OCI-LY1 (cell line): ENCODE data around the gene TAS1R1.

Experiments
- H2AFZ ChIP-seq: fragments of 200-600 bp; sonication (generic), shearing (Covaris generic); 2 replicates; pipeline ENCODE4 v1.6.0; 2014; ENCODE audit warnings: antibody characterized with exemption, mild to moderate bottlenecking, low read length
- H3F3A ChIP-seq: fragments of 200-600 bp; sonication (generic), shearing (Covaris generic); 2 replicates; pipeline ENCODE4 v1.6.0; 2014; ENCODE audit warnings: mild to moderate bottlenecking, antibody characterized with exemption, low read length, moderate library complexity; ENCODE audit not compliant: insufficient read depth
- H3K27ac ChIP-seq: fragments of 200-600 bp; sonication (generic); 2 replicates; pipeline ENCODE4 v1.5.1; 2014; ENCODE audit warnings: low read length, mixed run types, mild to moderate bottlenecking, low read depth; ENCODE audit not compliant: poor library complexity, severe bottlenecking
- H3K27me3 ChIP-seq: fragments of 200-600 bp; sonication (generic); 2 replicates; pipeline ENCODE4 v1.6.0; 2014; ENCODE audit warnings: antibody characterized with exemption, mild to moderate bottlenecking, low read length, moderate library complexity; ENCODE audit not compliant: insufficient read depth
- H3K36me3 ChIP-seq: fragments of 200-600 bp; sonication (generic); 2 replicates; pipeline ENCODE4 v1.6.1; 2014; ENCODE audit warnings: mild to moderate bottlenecking, antibody characterized with exemption, low read length, moderate library complexity, mixed read lengths; ENCODE audit not compliant: insufficient read depth
- H3K4me1 ChIP-seq: fragments of 200-600 bp; sonication (generic); 2 replicates; pipeline ENCODE4 v1.5.1; 2014; ENCODE audit warnings: mild to moderate bottlenecking, low read length, moderate library complexity; ENCODE audit not compliant: insufficient read depth, severe bottlenecking
- H3K4me2 ChIP-seq: fragments of 200-600 bp; sonication (generic), shearing (Covaris generic); 2 replicates; pipeline ENCODE4 v1.6.1; 2014; ENCODE audit warnings: low read length
- H3K4me3 ChIP-seq: fragments of 200-600 bp; sonication (generic); 2 replicates; pipeline ENCODE4 v1.5.1; 2014; ENCODE audit warnings: low read length, low read depth, mild to moderate bottlenecking, mixed read lengths; ENCODE audit not compliant: poor library complexity, severe bottlenecking
- H3K79me2 ChIP-seq: fragments of 200-600 bp; shearing (Covaris generic); 2 replicates; pipeline ENCODE4 v1.6.1; 2016; ENCODE audit warnings: mixed run types, low read length, mixed read lengths; ENCODE audit not compliant: insufficient read depth
- H3K9ac ChIP-seq: fragments of 200-600 bp; sonication (generic), shearing (Covaris generic); 2 replicates; pipeline ENCODE4 v1.6.1; 2014; ENCODE audit warnings: mild to moderate bottlenecking, low read length, mixed read lengths
- H3K9me2 ChIP-seq: fragments of 200-600 bp; sonication (generic), shearing (Covaris generic); 2 replicates; pipeline ENCODE4 v1.6.1; 2014; ENCODE audit warnings: low read depth, mild to moderate bottlenecking, low read length, mixed read lengths
- H3K9me3 ChIP-seq: fragments of 200-600 bp; shearing (Covaris generic); 2 replicates; pipeline ENCODE4 v1.6.1; 2014; ENCODE audit warnings: low read length, mixed read lengths
- H4K20me1 ChIP-seq: fragments of 200-600 bp; sonication (generic), shearing (Covaris generic); 2 replicates; pipeline ENCODE4 v1.6.0; 2016; ENCODE audit warnings: mild to moderate bottlenecking, low read length; ENCODE audit not compliant: insufficient read depth
- EZH2 ChIP-seq: fragments of 200-600 bp; sonication (generic), shearing (Covaris generic); IDR thresholded peaks from 2 replicates; pipeline ENCODE4 v1.8.0; 2017; ENCODE audit warnings: borderline replicate concordance, mixed run types, mild to moderate bottlenecking, antibody characterized with exemption, low read length, moderate library complexity, mixed read lengths
- TF ChIP-seq, protein P1 (sequence below): fragments of 200-600 bp; sonication (generic), shearing (Covaris generic); IDR thresholded peaks from 2 replicates; pipeline ENCODE4 v1.5.1; 2017; ENCODE audit warnings: mild to moderate bottlenecking, antibody characterized with exemption, low read length, moderate library complexity, mixed read lengths

TAS1R1 gene

DNA sequence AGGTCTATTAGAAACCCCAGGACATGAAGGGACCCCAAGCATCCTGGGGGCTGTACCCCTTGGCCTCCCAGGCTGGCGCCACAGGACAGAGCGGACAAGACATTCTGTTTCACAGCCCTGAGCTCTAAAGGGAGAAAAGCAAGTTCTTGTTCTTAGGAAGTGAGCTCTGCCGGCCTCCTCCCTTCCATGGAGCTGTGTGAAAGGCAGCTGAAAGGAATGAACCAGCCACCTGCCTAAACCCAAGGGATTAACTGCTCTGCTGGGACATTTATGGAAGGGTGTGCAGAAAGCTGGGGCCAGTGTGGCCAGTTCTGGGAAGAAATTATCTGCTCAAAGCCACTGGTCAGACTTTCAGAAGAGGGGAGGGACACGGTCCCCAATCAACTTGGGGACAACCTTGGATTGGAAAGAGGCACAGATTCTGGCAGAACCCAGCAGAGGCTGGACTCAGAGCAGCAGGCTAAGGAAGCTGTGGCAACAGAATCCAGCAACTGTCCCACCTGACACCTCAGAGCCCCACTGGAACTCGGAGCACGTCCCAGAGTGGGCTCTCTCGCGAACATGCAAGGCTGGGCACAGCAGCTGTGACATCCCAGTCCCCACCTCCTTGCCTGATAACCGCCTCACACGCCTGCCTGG, 45.4 kb downstream of the TAS1R1 start:
- H3K9ac ChIP-seq = peak overlapping the region; percentile 95
- no peaks in the 10 kb centered on the region for H3K27me3 ChIP-seq
- H4K20me1 ChIP-seq = no peaks in the 10 kb centered on the region
- peaks cover 27% of the 10 kb centered on the region for H3K79me2 ChIP-seq
- peak overlapping the region; percentile 81 for H3K27ac ChIP-seq
- peak overlapping the region; percentile 78 for H3K4me3 ChIP-seq
- TF ChIP-seq, protein P1, sequence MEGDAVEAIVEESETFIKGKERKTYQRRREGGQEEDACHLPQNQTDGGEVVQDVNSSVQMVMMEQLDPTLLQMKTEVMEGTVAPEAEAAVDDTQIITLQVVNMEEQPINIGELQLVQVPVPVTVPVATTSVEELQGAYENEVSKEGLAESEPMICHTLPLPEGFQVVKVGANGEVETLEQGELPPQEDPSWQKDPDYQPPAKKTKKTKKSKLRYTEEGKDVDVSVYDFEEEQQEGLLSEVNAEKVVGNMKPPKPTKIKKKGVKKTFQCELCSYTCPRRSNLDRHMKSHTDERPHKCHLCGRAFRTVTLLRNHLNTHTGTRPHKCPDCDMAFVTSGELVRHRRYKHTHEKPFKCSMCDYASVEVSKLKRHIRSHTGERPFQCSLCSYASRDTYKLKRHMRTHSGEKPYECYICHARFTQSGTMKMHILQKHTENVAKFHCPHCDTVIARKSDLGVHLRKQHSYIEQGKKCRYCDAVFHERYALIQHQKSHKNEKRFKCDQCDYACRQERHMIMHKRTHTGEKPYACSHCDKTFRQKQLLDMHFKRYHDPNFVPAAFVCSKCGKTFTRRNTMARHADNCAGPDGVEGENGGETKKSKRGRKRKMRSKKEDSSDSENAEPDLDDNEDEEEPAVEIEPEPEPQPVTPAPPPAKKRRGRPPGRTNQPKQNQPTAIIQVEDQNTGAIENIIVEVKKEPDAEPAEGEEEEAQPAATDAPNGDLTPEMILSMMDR = no peak
- no peak for TF ChIP-seq EZH2
- peaks cover 56% of the 10 kb centered on the region for H3K4me1 ChIP-seq
- H3K36me3 ChIP-seq = peaks cover 49% of the 10 kb centered on the region
- no peaks in the 10 kb centered on the region for H3K9me2 ChIP-seq
- H2AFZ ChIP-seq = no peak overlapping the region
- no peaks in the 10 kb centered on the region for H3K9me3 ChIP-seq
- H3K4me2 ChIP-seq = peak overlapping the region; percentile 99
- H3F3A ChIP-seq = no peaks in the 10 kb centered on the region

DNA sequence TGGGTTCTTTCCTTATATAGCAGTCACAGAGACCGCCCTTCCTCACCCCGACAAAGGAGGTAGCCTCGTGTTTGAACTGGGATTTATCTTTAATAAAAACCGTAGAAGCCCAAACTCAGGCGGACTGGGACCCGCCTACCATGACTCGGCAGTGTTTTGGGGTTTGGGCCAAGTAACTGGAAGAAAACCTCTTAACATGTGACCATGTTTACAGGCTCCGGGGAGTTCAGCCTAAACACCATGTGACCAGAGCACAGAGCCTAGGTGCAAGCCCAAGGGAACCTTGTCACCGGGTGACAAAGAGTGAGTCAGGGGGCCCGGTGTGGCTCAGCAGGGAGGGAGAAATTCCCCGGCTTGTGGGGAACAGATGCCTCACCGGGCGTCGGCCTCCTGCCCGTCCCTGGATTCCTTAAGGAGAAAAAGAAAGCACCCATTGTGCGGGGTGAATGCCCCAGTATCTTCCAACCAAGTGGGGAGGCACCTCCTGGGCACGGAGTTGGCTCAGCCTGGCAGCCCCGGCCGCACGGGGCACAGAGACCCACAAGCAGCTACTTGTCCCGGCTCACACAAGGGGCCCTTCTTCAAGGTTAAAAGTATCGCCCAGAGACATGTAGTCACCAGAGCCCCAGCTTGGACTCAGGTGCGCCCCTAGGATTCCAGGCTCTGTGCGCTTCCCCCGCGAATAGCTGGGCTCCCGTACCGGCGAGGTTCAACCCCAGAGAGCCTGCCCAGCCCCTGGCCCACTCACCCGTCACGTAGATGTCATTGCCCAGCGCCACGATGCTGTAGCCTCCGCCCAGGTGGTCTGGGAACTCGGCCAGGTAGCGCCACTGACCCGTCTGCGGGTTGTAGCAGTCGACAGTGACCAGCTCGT, 46.2 kb downstream of the TAS1R1 start:
- Histone ChIP-seq H3K4me1 (peaks cover 56% of the 10 kb centered on the region), H3K4me3 (peak overlapping the region; percentile 78), H3K36me3 (peaks cover 41% of the 10 kb centered on the region), H3K9me3 (no peaks in the 10 kb centered on the region), H3K9ac (peak overlapping the region; percentile 95), H2AFZ (no peak overlapping the region), H4K20me1 (no peaks in the 10 kb centered on the region), H3K9me2 (no peaks in the 10 kb centered on the region), H3K4me2 (peak overlapping the region; percentile 99), H3F3A (no peaks in the 10 kb centered on the region), H3K27ac (peak overlapping the region; percentile 81), H3K79me2 (peaks cover 27% of the 10 kb centered on the region), H3K27me3 (no peaks in the 10 kb centered on the region)
- TF ChIP-seq EZH2 = no peak
- TF ChIP-seq, protein P1 = peak; percentile 14; the same call in 1 of the 2 replicates

DNA sequence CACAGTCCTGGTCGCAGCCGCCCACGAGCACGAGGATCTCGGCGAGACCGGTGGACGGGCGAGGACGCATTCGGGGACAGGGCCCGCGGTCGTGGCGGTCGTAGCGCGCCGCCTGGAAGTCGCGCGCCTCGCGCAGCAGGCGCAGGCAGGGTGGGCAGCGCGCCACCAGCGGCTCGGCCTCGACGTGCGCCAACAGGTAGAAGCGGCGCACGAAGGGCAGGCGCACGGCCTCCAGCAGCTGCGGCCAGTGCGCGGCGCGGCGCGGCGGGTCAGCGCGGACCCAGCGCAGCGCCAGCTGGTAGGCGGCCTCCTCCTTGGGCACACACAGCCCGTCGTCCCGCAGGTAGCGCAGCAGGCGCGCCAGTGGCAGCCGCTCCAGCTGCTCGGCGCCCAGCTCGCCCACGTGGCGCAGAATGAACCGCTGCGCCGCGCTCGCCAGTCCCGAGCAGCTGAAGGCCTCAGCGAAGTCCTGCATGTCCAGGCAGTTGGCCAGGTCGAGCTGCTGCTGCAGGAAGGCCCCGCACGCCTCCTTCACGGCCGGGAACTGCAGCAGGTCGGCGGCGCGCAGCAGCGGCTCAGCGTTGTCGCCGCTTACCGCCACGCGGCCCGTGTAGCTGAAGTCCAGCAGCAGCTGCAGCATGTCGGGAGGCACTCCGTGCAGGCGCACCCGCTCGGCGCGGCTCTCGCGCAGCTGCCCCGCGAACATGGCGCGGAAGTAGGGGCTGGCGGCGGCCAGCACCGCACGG, 47.0 kb downstream of the TAS1R1 start:
- Histone ChIP-seq H3K27ac (peak overlapping the region; percentile 81), H3K9me2 (no peaks in the 10 kb centered on the region), H3K9me3 (no peaks in the 10 kb centered on the region), H3K4me1 (peaks cover 48% of the 10 kb centered on the region), H3K36me3 (peaks cover 33% of the 10 kb centered on the region), H3K27me3 (no peaks in the 10 kb centered on the region), H3K79me2 (peaks cover 27% of the 10 kb centered on the region), H2AFZ (no peak overlapping the region), H3K4me3 (peak overlapping the region; percentile 78), H3F3A (no peaks in the 10 kb centered on the region), H4K20me1 (no peaks in the 10 kb centered on the region), H3K4me2 (peak overlapping the region; percentile 99), H3K9ac (peak overlapping the region; percentile 95)
- TF ChIP-seq EZH2 = no peak
- TF ChIP-seq, protein P1 = no peak
